RWPE1 (cell line): ENCODE results near the gene CNKSR3.

ENCODE experiments used
- CTCF ChIA-PET: fragments of 350-600 bp; sonication (Branson Sonifier 250); formaldehyde crosslinking; extraction: SDS; loops from one replicate; lab custom pipeline; 2021; lab: Yijun Ruan, JAX
- POLR2A ChIA-PET: fragments of 400-600 bp; formaldehyde crosslinking; extraction: SDS; loops from one replicate; lab custom pipeline; 2020; ENCODE audit warnings: antibody characterized with exemption; ENCODE audit not compliant: low non-redundant PET; lab: Yijun Ruan, JAX
- DNase-seq: peaks from one replicate; pipeline ENCODE4 v3.0.0; 2012; ENCODE audit warnings: low spot score
- H3K27ac ChIP-seq: fragments of 450-650 bp; 2 replicates; pipeline ENCODE4 v1.5.1; 2017
- CTCF ChIP-seq: fragments of 450-650 bp; conservative IDR thresholded peaks from 2 replicates; pipeline ENCODE4 v1.5.1; 2017; ENCODE audit warnings: low read depth, mild to moderate bottlenecking

The CNKSR3 gene

GRCh38 chr6:154532426-154532825 lies 21.9 kb upstream of the CNKSR3 start:
- POLR2A ChIA-PET = no interaction called here

GRCh38 chr6:154529957-154530356 lies 19.5 kb upstream of the CNKSR3 start:
- ChIA-PET CTCF (no interaction called here), POLR2A (no interaction called here)
- H3K27ac ChIP-seq = no peak overlapping the region
- no peak for TF ChIP-seq CTCF
- DNase-seq = no peak

More at GRCh38 chr6:154532426-154532825, 21.9 kb upstream of the CNKSR3 start:
- TF ChIP-seq CTCF = no peak
- CTCF ChIA-PET = no interaction called here
- no peak for DNase-seq
- no peak overlapping the region for H3K27ac ChIP-seq

GRCh38 chr6:154528310-154528915 lies 17.9 kb upstream of the CNKSR3 start:
- ChIA-PET POLR2A (no interaction called here), CTCF (no interaction called here)
- no peak for TF ChIP-seq CTCF
- DNase-seq = no peak
- no peak overlapping the region for H3K27ac ChIP-seq

- TF ChIP-seq CTCF = no peak
- ChIA-PET POLR2A (no interaction called here), CTCF (interaction anchor here (0.5 to 0.6 kb wide), 2 partner anchors 30 to 210 kb away, joined by 5 to 6 read pairs; no protein-coding TSS in a partner anchor)
- H3K27ac ChIP-seq = no peak overlapping the region
- DNase-seq = no peak
These were observed 16.5 kb upstream of the CNKSR3 start for GRCh38 chr6:154526996-154527395.

- no peak overlapping the region for H3K27ac ChIP-seq
- ChIA-PET POLR2A (no interaction called here), CTCF (no interaction called here)
- no peak for TF ChIP-seq CTCF
- DNase-seq = no peak
These were observed 12.1 kb upstream of the CNKSR3 start for GRCh38 chr6:154522576-154522975.

- H3K27ac ChIP-seq = no peak overlapping the region
- ChIA-PET POLR2A (no interaction called here), CTCF (no interaction called here)
- DNase-seq = no peak
- TF ChIP-seq CTCF = no peak
These were observed 10.9 kb upstream of the CNKSR3 start for GRCh38 chr6:154521412-154521811.
